MG63 (cell line): Measurements from ENCODE around the gene TPM1. TPM values are rescaled to one million over a fixed set of nuclear protein-coding genes. Genes with fewer than 3 reads are reported as not detected.

Source experiments
- total RNA-seq: library from RNA; depleted of rRNA; stranded (reverse); fragments of >200 nt; shearing (Covaris generic); gene quantifications from 2 replicates; pipeline ENCODE4 v1.2.3, GENCODE V29; 2014; ENCODE audit warnings: low replicate concordance; rRNA removed

TPM1 gene
- total RNA-seq, 1 experiment from 2014 or later = 441 TPM

Other genes with a start within 250 kb of the TPM1 start
- 41.5 and 50.4 TPM in 2 replicates for gene LACTB, start 79.1 kb downstream of the TPM1 start, total RNA-seq
- gene RPS27L, start 114.7 kb downstream of the TPM1 start, total RNA-seq = 42.6 and 193 TPM in 2 replicates
- 14.4 and 16.0 TPM in 2 replicates for gene RAB8B, start 146.9 kb downstream of the TPM1 start, total RNA-seq
- 0.84 and 5.2 TPM in 2 replicates for gene APH1B, start 234.9 kb downstream of the TPM1 start, total RNA-seq